AG04449 (cell line): ENCODE data around the gene KRTAP10-2.

ENCODE experiments used
- CTCF ChIA-PET: fragments of 350-600 bp; formaldehyde crosslinking; extraction: SDS; loops from one replicate; lab custom pipeline; 2021; ENCODE audit warnings: antibody characterized with exemption; lab: Yijun Ruan, JAX
- POLR2A ChIA-PET: fragments of 400-600, 350-600 bp; formaldehyde crosslinking; extraction: SDS; loops from one replicate; lab custom pipeline; 2020; ENCODE audit warnings: antibody characterized with exemption, inconsistent platforms; lab: Yijun Ruan, JAX
- DNase-seq: peaks from one replicate; pipeline ENCODE4 v3.0.0-alpha.2; 2010; ENCODE audit warnings: low read depth, low spot score
- H3K4me3 ChIP-seq: 2 replicates; pipeline ENCODE4 v1.5.1; 2011; ENCODE audit warnings: low read depth, mild to moderate bottlenecking, control low read depth, low read length
- CTCF ChIP-seq: IDR thresholded peaks from one replicate; pipeline ENCODE4 v1.5.1; 2011; ENCODE audit warnings: mild to moderate bottlenecking, moderate library complexity, low read length, control low read depth, inconsistent platforms; ENCODE audit not compliant: insufficient read depth; ENCODE audit errors: missing control alignments

Gene KRTAP10-2

DNA sequence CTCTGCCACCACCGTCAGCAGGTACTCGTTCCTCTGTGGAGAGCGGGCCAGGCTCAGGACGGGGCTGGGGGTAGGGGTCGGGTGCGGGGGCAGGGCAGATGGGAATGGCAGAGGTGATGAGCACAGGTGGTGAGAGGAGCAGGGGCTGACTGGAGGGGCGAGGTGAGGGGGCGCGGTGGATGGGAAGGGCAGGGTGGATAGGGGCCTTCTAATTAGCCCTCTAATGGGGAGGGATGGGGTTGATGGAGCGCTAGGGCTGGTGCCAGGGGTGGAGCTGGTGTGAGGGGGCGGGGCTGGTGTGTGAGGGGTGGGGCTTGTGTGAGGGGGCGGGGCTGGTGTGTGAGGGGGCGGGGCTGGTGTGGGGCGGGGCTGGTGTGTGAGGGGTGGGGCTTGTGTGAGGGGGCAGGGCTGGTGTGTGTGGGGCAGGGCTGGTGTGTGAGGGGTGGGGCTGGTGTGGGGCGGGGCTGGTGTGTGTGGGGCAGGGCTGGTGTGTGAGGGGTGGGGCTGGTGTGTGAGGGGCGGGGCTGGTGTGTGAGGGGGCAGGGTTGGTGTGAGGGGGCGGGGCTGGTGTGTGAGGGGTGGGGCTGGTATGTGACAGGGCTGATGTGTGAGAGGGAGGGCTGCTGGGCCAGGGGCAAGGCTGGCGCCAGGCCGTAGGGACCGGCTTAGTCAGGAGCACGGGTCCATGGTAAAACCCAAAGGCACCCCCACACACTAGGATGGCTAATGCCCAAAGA is 17.2 kb downstream of the KRTAP10-2 start:
- H3K4me3 ChIP-seq: no peak overlapping the region
- ChIA-PET POLR2A (no interaction called here), CTCF (no interaction called here)
- TF ChIP-seq CTCF: no peak
- DNase-seq: no peak

GRCh38 chr21:44533121-44533890 is 18.0 kb downstream of the KRTAP10-2 start:
- ChIA-PET POLR2A (no interaction called here), CTCF (no interaction called here)

GRCh38 chr21:44532712-44533111 is 18.6 kb downstream of the KRTAP10-2 start:
- no peak overlapping the region for H3K4me3 ChIP-seq
- ChIA-PET POLR2A (no interaction called here), CTCF (interaction anchor here (0.9 kb wide), 1 partner anchor 52 kb away, joined by 3 read pairs; no protein-coding TSS in a partner anchor)
- DNase-seq: no peak
- no peak for TF ChIP-seq CTCF

More at GRCh38 chr21:44533121-44533890, 18.0 kb downstream of the KRTAP10-2 start:
- no peak for TF ChIP-seq CTCF
- no peak overlapping the region for H3K4me3 ChIP-seq
- DNase-seq: no peak

- ChIA-PET POLR2A (no interaction called here), CTCF (interaction anchor here (0.9 kb wide), 1 partner anchor 51 kb away, joined by 3 read pairs; no protein-coding TSS in a partner anchor)
- TF ChIP-seq CTCF: no peak
- H3K4me3 ChIP-seq: no peak overlapping the region
- DNase-seq: no peak
These were observed 19.4 kb downstream of the KRTAP10-2 start for GRCh38 chr21:44531606-44532564.

GRCh38 chr21:44530903-44531605 is 20.3 kb downstream of the KRTAP10-2 start:
- no peak for DNase-seq
- CTCF ChIA-PET: no interaction called here
- TF ChIP-seq CTCF: no peak
- H3K4me3 ChIP-seq: no peak overlapping the region
- POLR2A ChIA-PET: no interaction called here
